Spleen (tissue), 11 donors: Measurements from ENCODE around the gene TRPV5. TPM values are rescaled to one million over a fixed set of nuclear protein-coding genes. Genes with fewer than 3 reads are reported as not detected.

Experiments used
- DNase-seq: peaks from one replicate; pipeline ENCODE4 v3.0.0-alpha.2; 2020
- H3K27ac ChIP-seq, 8 donors: fragments of 200-600 bp; sonication (generic) in 7 of 8; 1 replicate in 4 of 8; 2 replicates in 4 of 8; pipeline versions ENCODE4 v1.5.0 to v1.8.0; 2016 to 2021; ENCODE audit warnings: inconsistent platforms in 4 of 8, mild to moderate bottlenecking in 4 of 8, moderate library complexity in 1 of 8
- H3K27me3 ChIP-seq, 7 donors: fragments of 200-600 bp; sonication (generic) in 6 of 7; replicated peaks in 1 of 7; 1 replicate in 4 of 7; 2 replicates in 3 of 7; pipeline versions ENCODE4 v1.5.0 to v1.8.0; 2016 to 2021; ENCODE audit warnings: inconsistent platforms in 3 of 7, mild to moderate bottlenecking in 1 of 7
- H3K36me3 ChIP-seq, 6 donors: fragments of 200-600 bp; sonication (generic) in 5 of 6; 1 replicate in 4 of 6; 2 replicates in 2 of 6; pipeline versions ENCODE4 v1.5.0 to v1.8.0; 2016 to 2021; ENCODE audit warnings: inconsistent platforms in 2 of 6
- H3K4me1 ChIP-seq, 6 donors: fragments of 200-600 bp; sonication (generic) in 5 of 6; 1 replicate in 3 of 6; 2 replicates in 3 of 6; pipeline versions ENCODE4 v1.5.0 to v1.8.0; 2016 to 2021; ENCODE audit warnings: inconsistent platforms in 3 of 6
- H3K4me3 ChIP-seq, 8 donors: fragments of 200-600 bp; sonication (generic) in 7 of 8; 1 replicate in 4 of 8; 2 replicates in 4 of 8; pipeline versions ENCODE4 v1.5.0 to v1.8.0; 2016 to 2021; ENCODE audit warnings: inconsistent platforms in 4 of 8, mild to moderate bottlenecking in 4 of 8, moderate library complexity in 2 of 8
- H3K9me3 ChIP-seq, 8 donors: fragments of 200-600 bp; sonication (generic) in 7 of 8; 1 replicate in 4 of 8; 2 replicates in 4 of 8; pipeline versions ENCODE4 v1.5.0 to v1.8.0; 2016 to 2021; ENCODE audit warnings: inconsistent platforms in 4 of 8
- POLR2A ChIP-seq, 3 donors: fragments of 450-650 bp; IDR thresholded peaks; one replicate each; pipeline ENCODE4 v1.5.1; 2017; ENCODE audit warnings: antibody characterized with exemption in 3 of 3, mild to moderate bottlenecking in 1 of 3
- POLR2AphosphoS5 ChIP-seq, 3 donors: sonication (generic); formaldehyde crosslinking; IDR thresholded peaks; one replicate each; pipeline ENCODE4 v1.5.1; 2017; ENCODE audit warnings: antibody characterized with exemption in 3 of 3
- WGBS, 5 donors: extraction: QIAGEN DNeasy Blood & Tissue Kit in 3 of 5; methylation state at CpG; one replicate each; pipeline versions ENCODE4 v1.1.5 to v1.1.7; 2013 to 2018; 5-methylcytosine and 5-hydroxymethylcytosine counted together
- intact Hi-C: fragments of 100-400 bp; cut with DNase I; formaldehyde crosslinking; loops from one replicate; pipeline ENCODE4 v1.15.0; 2023; ENCODE audit warnings: low total_unique reads
- polyA plus RNA-seq, 3 donors: library from polyadenylated mRNA; stranded (reverse); fragments of 200-250 nt; gene quantifications; one replicate each; pipeline ENCODE4 v1.2.1, GENCODE V29; 2013
- total RNA-seq, 7 donors: library from RNA; depleted of rRNA in 3 of 7; stranded (reverse); fragments of >200 nt in 3 of 7; fragmentation: NEBNext Ultra II Directional in 4 of 7; extraction: Animal tissue kit (Norgen Biotek cat#: 25700) in 4 of 7; gene quantifications; one replicate each; pipeline versions ENCODE4 v1.1.0 to v1.2.1, GENCODE V29; 2016 to 2021
- TF ChIP-seq, protein P1 (sequence below), 11 experiments: fragments of 200-600 bp in 7 of 11; fragments of 450-650 bp in 4 of 11; sonication (generic) in 4 of 11; IDR thresholded peaks in 8 of 11; conservative IDR thresholded peaks in 3 of 11; 1 replicate in 7 of 11; 2 replicates in 4 of 11; pipeline versions ENCODE4 v1.4.0 to v1.8.0; 2016 to 2021; ENCODE audit warnings: antibody characterized with exemption in 11 of 11, inconsistent platforms in 4 of 11, mild to moderate bottlenecking in 1 of 11
- donor health status: healthy with polysubstance abuse.
- donor health status: DM: no; HTN: no; CAD: no; lungs with moderate emphysema.
- donor health status: DM: no; HTN: no; CAD: no.
- donor health status: Bipolar disorder and iron deficiency.
- donor health status: healthy.
- donor health status: DM: no; HTN: no; CAD: no.
- donor health status: DM: yes; HTN: yes; CAD: no.

Gene TRPV5
- total and polyA plus RNA-seq, 10 donors: 0.02 to 0.20 (median 0.03) TPM; not detected in 7

DNA sequence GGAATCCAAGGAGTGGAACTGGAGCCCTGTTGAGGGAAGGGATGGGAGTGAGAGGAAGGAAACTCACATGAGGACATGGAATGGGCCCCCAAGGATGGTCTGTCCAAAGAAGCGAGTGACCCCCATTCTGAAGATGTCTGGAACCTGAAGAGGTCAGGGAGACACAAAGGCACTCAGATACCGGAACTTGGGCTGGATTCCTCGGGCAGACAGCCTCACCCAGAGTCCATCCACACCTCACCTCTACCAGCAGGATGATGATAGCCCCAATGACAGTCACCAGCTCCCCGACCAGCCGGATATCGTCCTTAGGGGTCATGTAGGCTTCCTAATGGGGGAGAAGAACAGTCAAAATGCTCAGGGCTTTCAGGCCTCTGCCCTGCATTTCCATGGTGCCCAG, 58.7 kb downstream of the TRPV5 start:
- Histone ChIP-seq H3K4me1 (no peaks in the 10 kb centered on the region), H3K36me3 (peaks cover 0 to 24% (median 4%) of the 10 kb centered on the region in 6 donors), H3K9me3 (peaks cover 0 to 4% (median 0%) of the 10 kb centered on the region in 8 donors), H3K27me3 (peaks cover 0 to 7% (median 0%) of the 10 kb centered on the region in 7 donors), H3K27ac (no peak overlapping the region), H3K4me3 (no peak overlapping the region)
- WGBS, 5 donors: 86 to 96% (median 89%) methylated on average over 6 of the region's 6 CpGs
- TF ChIP-seq POLR2A (IDR thresholded peaks at IDR 0.05): no peak
- TF ChIP-seq, protein P1, sequence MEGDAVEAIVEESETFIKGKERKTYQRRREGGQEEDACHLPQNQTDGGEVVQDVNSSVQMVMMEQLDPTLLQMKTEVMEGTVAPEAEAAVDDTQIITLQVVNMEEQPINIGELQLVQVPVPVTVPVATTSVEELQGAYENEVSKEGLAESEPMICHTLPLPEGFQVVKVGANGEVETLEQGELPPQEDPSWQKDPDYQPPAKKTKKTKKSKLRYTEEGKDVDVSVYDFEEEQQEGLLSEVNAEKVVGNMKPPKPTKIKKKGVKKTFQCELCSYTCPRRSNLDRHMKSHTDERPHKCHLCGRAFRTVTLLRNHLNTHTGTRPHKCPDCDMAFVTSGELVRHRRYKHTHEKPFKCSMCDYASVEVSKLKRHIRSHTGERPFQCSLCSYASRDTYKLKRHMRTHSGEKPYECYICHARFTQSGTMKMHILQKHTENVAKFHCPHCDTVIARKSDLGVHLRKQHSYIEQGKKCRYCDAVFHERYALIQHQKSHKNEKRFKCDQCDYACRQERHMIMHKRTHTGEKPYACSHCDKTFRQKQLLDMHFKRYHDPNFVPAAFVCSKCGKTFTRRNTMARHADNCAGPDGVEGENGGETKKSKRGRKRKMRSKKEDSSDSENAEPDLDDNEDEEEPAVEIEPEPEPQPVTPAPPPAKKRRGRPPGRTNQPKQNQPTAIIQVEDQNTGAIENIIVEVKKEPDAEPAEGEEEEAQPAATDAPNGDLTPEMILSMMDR (IDR thresholded peaks at IDR 0.05 in 8 of 11, conservative IDR thresholded peaks at IDR 0.05 in 3 of 11): no peak
- no peak for TF ChIP-seq POLR2AphosphoS5 (IDR thresholded peaks at IDR 0.05)
- intact Hi-C loops: no loop called here
- DNase-seq: no peak

- H3K36me3 ChIP-seq: peaks cover 0 to 28% (median 4%) of the 10 kb centered on the region in 6 donors
- DNase-seq: no peak
- WGBS, 5 donors: 83 to 92% (median 90%) methylated on average over 7 of the region's 7 CpGs
- no peak overlapping the region for H3K4me3 ChIP-seq
- H3K27me3 ChIP-seq: peaks cover 0 to 7% (median 0%) of the 10 kb centered on the region in 7 donors
- no peaks in the 10 kb centered on the region for H3K4me1 ChIP-seq
- TF ChIP-seq, protein P1 (IDR thresholded peaks at IDR 0.05 in 8 of 11, conservative IDR thresholded peaks at IDR 0.05 in 3 of 11): no peak
- TF ChIP-seq POLR2A (IDR thresholded peaks at IDR 0.05): no peak
- TF ChIP-seq POLR2AphosphoS5 (IDR thresholded peaks at IDR 0.05): no peak
- H3K27ac ChIP-seq: no peak overlapping the region
- peaks cover 0 to 4% (median 0%) of the 10 kb centered on the region in 8 donors for H3K9me3 ChIP-seq
- intact Hi-C loops: no loop called here
These were observed 59.1 kb downstream of the TRPV5 start for GRCh38 chr7:142874409-142874808.

DNA sequence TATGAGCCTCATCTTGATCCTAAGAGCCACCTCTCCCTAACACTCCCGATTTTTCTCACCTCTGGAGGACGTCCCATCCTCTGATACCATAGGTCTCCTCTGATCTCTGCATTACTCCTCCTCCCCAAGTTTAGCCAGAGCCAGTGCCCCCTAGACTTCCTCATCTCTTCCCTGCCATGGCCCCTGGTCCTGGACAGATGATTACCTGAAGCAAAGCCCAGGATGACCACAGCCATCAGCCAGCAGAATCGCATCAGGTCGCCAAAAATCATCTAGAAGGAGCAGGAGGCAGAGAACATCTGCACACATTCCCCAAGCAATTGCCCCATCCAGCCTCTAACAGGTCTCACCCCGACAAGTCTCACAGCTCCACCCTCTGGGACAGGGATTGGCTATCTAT, 59.7 kb downstream of the TRPV5 start:
- no peak for DNase-seq
- TF ChIP-seq, protein P1 (IDR thresholded peaks at IDR 0.05 in 8 of 11, conservative IDR thresholded peaks at IDR 0.05 in 3 of 11): no peak
- TF ChIP-seq POLR2AphosphoS5 (IDR thresholded peaks at IDR 0.05): no peak
- TF ChIP-seq POLR2A (IDR thresholded peaks at IDR 0.05): no peak
- intact Hi-C loops: no loop called here
- H3K9me3 ChIP-seq: peaks cover 0 to 4% (median 0%) of the 10 kb centered on the region in 8 donors
- H3K27me3 ChIP-seq: peaks cover 0 to 7% (median 0%) of the 10 kb centered on the region in 7 donors
- H3K36me3 ChIP-seq: peaks cover 0 to 33% (median 4%) of the 10 kb centered on the region in 6 donors
- H3K27ac ChIP-seq: no peak overlapping the region
- no peak overlapping the region for H3K4me3 ChIP-seq
- no peaks in the 10 kb centered on the region for H3K4me1 ChIP-seq
- WGBS, 5 donors: 80 to 90% (median 85%) methylated on average over 5 of the region's 5 CpGs

GRCh38 chr7:142873281-142873784, 60.2 kb downstream of the TRPV5 start:
- Histone ChIP-seq H3K9me3 (peaks cover 0 to 4% (median 0%) of the 10 kb centered on the region in 8 donors), H3K27ac (no peak overlapping the region), H3K27me3 (peaks cover 0 to 7% (median 0%) of the 10 kb centered on the region in 7 donors), H3K4me1 (no peaks in the 10 kb centered on the region), H3K36me3 (peaks cover 0 to 39% (median 4%) of the 10 kb centered on the region in 6 donors), H3K4me3 (no peak overlapping the region)
- intact Hi-C loops: no loop called here
- 82 to 93% (median 87%) methylated on average over 8 to 11 of the region's 11 CpGs for WGBS, 5 donors
- TF ChIP-seq POLR2A (IDR thresholded peaks at IDR 0.05) (no peak), POLR2AphosphoS5 (IDR thresholded peaks at IDR 0.05) (no peak)
- TF ChIP-seq, protein P1 (IDR thresholded peaks at IDR 0.05 in 8 of 11, conservative IDR thresholded peaks at IDR 0.05 in 3 of 11): peak in 7 of 11 experiments; percentile 13 to 70 (median 47)
- DNase-seq: no peak
